ENCODE data around the gene C1D.
A peak's percentile ranks its signal among the peaks of the same experiment; 100 is the strongest.

C1D gene, protein sequence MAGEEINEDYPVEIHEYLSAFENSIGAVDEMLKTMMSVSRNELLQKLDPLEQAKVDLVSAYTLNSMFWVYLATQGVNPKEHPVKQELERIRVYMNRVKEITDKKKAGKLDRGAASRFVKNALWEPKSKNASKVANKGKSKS
- 14.2 to 14.3 reads per million in 2 donors for total RNA-seq

DNA sequence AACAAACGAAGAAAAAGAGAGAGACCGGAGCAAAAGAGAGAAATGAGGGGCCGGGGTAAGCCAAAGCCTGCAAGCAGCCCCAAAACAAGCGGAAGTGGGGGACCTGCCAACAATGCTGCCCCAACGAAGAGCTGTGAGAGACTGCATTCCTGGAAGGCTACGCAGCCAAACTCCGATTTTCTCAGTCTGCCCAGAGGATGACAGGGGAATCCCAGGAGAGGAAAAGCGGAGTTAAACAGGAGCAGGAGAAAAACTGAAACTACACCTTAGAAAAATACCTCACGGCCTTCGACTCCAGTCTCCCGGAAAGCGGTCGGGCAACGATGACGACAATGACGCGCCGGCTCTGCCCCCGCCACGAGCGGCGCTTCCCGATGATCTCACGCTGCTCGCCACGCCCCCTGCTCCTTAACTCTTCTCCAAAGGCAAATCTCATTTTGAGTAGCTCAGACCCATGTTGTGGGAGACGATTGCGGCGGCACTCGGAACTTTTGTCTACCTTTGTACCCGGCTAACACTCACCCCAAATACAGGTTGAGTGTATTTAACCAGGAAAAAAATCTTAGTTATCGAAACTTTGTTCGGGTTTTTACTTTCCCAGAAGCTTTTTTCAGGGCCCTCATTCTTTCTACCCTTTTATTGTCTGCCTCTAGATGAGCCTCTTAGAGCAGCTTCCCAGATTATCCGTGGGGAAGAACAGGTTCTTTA lies at the start of gene C1D:
C1D (minus strand) TSS at position 325 of the 708 bp plus-strand sequence. CDS start 15,694 bp downstream, outside the sequence.
- peak; percentile 95 for DNase-seq

DNA sequence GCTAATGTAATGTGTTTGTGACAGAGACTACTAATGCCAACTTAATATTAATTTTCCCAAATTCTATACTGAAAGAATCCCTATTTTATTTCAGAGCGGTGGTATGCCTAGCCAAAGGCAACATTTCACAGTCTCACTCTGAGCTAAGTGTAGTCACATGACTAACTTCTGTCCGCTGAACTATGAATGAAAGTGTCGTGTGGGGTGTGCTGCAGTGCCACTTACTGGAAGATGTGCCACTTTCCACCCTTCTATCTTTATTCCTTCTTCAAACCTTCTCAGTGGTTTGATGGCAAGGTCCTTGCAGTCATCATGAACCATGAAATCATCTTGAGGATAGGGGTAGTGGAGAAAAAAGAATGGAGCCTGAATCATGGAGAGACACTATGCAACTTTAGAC lies 47.3 kb upstream of the C1D start:
- DNase-seq: no peak

DNA sequence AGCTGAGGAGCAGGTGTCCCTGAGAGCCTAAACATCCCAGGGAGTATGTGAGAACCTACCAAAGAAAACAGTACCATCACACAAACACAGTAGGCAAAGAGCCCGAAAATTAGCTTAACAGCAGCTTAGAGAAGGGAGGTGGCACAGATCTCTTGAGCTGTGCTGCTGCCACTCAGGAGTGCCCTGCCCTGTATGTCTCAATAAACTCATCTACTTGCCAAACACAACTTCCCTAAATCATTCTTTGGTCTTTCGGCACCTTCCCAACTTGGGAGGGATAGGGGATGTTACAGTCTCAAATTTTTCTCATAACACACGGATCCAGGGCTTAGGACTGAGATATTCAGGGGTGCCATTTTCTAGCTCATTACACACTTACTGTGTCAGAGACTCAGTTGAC lies 45.3 kb upstream of the C1D start:
- no peak for DNase-seq

DNA sequence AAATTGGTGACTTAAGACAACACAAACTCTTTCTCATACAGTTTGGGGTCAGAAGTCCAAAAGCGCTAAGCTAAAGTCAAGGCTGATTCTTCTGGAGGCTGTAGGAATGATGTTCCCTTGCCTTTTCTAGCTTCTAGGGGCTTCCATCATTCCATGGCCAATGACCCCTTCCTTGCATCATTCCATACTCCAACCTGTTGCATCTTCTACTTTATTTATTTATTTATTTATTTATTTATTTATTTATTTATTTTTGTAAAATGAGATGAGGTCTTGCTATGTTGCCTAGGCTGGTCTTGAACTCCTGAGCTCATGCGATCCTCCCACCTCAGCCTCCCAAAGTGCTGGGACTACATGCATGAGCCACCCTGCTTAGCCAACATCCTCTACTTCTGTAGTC lies 44.7 kb upstream of the C1D start:
- no peak for DNase-seq

DNA sequence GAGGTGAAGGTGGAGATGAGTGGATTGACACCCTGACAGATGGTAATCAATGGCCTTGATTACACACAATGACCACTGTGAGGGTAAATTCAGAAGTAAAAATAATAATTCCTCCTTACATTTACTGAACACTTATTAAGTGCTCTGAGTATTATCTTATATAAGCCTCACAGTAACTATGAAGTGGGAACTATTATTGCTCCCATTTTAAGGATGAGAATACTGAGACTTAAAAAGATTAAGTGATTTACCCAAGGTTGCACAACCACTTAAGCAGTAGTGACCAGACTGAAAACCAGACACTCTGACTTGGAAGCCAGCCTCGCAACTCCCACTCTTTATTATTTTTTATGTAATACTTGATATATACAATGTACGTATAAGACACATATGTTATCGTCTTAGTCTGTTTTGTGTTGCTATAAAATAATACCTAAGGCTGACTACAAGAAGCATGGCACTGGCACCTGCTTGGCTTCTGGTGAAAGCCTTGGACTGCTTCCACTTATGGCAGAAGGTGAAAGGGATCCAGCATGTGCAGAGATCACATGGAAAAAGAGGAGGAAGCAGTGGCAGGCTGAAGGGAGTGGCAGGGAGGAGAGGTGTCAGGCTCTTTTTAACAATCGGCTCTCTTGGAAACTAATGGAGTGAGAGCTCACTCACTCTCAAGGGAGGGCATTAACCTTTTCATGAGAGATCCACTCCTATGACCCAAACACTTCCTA lies 41.5 kb upstream of the C1D start:
- no peak for DNase-seq

DNA sequence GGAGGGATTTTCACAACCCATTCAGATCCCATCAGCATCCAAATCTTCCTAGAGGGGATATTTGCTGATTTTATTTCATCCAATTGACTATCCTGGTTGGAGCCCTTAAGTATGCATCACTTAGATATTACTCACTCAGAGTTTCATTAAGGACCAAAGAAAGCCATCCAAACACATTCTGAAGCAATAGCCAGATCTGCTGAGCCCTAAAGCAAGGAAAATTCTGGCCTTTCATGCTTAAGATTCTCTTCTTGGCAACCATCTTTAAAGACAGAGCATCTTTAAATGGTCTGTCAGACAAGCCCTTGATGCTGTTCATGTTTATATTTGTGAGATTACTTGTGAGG lies 40.9 kb upstream of the C1D start:
- DNase-seq: no peak

DNA sequence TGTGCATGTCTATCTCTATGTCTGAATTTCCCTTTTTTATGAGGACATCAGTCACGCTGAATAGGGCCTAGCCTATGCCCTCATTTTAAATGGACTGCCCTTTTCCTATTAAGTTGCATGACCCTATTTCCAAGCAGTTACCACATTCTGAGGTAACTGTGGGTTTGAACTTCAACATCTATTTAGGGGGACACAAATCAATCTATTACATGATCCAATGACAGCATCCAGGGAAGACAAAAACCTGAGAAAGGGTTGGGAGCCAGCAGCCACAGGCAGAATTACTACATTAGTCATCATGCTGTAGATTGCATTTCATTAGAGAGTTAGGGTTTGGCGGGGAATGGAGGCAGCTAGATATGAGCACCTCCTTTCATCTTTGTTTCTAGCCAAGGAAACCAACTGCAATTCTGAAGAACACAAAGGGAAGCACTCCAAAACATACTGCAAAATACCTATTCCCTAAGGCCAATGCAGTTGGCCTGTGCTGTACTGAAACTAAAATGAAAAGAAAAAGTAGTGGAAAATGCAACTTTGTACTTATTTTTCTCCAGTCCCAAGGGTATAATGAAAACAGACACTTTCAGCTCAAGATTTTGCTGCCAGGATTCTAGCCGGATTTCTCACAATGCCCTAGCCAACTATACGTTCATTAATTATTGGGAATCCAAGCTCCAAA lies 40.4 kb upstream of the C1D start:
- DNase-seq: no peak

DNA sequence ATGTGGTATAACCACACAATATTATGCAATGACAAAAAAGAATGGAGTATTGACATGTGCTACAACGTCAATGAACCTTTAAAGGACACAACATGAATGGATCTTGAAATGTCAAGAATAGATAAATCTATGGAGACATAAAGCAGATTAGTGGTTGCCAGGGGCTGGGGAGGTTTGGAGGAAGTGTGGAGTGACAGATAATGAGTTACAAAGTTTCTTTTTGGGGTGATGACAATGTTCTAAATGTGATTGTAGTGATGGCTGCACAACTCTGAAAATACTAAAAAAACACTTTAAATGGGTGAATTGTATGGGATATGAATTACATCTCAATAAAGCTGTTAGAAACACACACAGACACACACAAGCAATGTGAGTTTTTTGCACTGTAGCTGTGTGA lies 37.4 kb upstream of the C1D start:
- DNase-seq: no peak

DNA sequence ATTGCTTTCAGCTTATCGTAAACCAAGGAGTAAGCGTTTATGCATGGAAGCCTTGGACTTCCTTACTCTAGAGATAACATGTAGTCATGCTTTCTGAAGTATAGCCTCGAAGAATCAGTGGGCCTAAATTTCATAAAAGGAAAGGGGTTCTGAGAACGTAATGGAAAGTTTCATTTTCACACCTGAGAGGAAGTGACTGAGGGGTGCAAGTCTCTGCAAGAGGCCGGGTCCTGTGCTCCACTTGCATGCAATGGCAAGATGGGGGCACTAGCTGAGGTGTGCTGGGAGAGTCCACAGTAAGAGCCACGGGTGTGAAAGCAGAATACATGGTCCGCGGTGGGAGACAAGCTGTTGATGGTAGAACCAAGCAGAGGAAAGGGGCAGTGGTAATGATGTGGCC lies 36.5 kb upstream of the C1D start:
- DNase-seq: no peak

DNA sequence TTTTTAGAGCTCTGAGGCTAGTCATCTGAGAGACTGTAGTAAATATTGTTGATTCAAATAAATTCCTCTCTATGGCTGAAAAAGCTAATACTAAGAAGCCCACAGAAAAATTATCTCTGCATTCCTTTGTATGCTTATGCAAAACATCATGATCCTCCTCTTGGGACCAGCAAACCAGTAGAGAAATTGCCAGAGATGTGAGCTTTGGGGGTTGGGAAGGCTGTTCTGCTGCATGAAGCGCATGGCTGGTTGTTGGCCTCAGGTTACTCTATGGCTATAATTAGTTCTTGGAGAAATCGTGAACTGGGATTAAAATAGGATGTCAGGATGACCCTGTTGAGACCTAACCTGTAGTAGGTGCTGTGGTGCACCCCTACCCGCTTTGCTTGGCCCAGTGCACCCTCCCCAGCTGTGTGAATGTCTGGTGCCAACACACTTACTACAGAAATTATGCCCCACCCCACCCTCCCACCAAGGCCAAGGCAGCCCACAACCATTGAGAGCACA lies 35.5 kb upstream of the C1D start:
- DNase-seq: no peak

DNA sequence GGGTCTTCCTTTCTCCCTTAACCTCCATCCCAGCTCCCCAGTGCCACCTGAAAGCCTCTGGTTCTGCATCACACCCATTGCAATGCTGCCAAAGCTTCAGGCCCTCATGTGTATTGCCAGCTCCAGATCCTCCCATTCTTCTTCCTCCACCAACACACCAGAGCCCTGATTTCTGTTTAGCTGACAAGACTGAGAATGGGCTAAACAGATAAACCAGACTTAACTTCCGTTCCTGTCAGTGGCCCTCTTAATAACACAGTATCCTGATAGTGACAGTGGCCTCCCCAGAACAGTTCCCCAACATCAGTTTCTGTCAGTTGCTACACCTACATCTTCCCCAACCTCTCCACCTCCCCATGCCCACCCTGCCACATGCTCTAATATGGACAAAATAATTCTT lies 31.3 kb upstream of the C1D start:
- DNase-seq: no peak

DNA sequence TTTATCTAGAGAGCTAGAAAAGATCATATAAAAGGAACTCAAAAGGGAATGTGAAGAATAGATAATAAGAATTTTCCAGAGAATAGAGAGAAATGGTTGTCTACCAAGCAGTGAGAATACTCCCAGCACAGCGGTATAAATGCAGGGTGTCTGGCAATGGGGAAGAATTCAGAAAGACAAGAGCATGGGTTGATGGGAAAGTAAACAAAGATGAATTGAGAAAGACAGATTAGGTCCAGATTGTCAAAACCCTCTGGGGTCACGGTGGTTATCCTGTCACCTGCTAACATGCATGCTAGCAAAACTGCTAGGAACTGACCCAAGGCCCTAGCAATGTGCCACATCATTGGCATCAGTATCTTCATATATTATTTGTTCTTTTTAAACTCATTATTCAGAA lies 30.8 kb upstream of the C1D start:
- no peak for DNase-seq

DNA sequence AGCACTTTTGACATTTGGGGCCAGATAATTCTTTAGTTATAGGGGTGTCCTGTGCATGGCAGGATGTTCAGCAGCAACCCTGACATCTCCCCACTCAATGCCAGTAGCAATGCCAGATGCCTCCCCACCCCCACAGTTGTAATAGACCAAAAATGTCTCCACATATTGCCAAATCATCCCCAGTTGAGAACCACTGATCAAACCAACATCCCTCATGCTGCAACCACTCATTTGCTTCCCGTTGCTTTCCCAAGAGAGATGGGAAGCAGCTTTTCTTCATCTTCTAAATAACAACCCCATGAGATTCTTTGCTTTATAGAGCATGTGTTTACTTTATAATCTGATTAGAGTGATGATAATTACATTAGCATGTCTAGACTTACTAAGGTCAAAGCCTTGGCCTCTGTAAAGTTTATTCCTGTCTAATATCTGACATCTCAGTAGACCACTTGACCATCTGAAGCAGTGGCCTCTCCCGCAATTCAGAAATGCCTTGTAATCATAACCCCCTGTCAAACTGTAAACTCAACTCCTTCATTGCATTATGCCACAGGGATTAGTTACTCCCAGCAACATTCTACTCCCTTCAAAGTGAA lies 28.7 kb upstream of the C1D start:
- DNase-seq: no peak

DNA sequence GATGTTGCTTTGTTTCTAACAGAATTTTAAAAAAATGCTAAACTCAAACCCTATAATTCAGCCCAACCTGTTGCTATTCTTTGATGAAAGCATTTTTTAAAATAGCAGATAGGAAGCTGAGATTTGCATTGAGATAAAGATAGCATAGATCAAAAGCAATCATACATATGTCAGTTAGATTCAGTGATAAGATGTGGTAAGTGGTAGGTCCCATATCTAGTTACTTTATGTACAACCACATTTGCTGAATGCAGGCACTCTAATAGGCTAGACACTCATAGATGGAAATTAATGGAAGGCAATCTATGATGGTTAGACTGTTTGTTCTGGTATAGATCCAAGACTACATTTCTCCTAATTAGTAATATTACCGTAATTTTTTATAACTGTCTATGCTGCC lies 27.2 kb upstream of the C1D start:
- no peak for DNase-seq

DNA sequence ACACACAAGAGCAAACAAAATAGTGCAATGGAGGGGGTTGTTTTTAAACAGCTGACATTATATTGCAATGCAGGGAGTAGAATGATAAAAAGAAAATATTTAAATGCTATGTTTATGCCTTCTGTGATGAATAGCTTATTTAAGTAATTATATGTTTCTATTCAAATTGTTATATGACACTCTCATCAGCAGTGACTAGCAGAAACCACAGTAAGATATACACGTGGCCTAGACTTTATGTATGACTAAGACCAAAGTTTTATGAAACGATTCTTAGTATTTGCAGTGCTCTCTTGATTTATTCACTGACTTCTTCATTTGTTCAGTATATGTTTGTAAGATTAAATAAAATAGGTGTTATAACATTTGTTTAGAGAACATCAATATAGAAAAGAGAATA lies 26.1 kb upstream of the C1D start:
- no peak for DNase-seq

DNA sequence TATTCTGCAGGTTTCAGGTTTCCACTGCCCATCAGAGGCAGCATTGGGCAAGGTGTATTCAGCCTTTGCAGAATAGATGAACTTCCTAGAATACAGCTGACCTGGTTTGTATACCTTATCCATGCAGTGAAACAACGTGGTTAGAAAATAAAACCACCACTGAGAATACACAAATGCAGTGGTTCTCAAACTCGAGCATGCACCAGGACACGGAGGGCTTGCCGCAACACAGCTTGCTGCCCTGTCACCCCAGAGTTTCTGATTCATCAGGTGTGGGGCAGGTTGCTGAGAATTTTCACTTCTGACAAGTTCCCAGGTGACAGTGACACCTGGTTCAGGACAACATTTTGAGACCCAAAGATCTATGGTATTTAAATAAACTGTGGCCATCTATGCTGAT lies 23.4 kb upstream of the C1D start:
- no peak for DNase-seq

DNA sequence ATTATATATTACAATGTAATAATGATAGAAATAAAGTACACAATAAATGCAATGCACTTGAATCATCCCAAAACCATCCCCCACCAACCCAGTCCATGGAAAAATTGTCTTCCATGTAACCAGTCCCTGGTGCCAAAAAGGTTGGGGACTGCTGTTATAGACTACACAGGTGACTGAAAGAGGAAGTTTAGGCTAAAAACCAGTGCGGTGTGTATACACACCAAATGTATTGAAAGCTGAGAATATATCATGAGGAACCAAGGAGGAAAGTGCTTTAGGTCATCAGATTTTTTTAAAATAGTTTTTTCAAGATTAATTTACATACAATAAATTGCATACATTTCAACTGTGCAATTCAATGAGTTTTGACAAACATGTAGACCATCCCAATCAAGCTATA lies 20.5 kb upstream of the C1D start:
- DNase-seq: no peak

DNA sequence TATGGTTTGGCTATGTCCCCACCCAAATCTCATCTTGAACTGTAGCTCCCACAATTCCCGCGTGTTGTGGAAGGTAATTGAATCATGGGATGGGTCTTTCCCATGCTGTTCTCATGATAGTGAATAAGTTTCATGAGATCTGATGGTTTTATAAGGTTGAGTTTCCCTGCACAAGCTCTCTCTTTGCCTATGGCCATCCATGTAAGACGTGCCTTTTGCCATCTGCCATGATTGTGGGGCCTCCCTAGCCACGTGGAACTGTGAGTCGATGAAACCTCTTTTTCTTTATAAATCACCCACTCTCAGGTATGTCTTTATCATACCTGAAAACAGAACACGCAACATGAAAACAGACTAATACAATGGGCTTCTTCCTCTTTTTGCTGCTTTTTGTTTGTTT lies 11.2 kb upstream of the C1D start:
- DNase-seq: no peak

DNA sequence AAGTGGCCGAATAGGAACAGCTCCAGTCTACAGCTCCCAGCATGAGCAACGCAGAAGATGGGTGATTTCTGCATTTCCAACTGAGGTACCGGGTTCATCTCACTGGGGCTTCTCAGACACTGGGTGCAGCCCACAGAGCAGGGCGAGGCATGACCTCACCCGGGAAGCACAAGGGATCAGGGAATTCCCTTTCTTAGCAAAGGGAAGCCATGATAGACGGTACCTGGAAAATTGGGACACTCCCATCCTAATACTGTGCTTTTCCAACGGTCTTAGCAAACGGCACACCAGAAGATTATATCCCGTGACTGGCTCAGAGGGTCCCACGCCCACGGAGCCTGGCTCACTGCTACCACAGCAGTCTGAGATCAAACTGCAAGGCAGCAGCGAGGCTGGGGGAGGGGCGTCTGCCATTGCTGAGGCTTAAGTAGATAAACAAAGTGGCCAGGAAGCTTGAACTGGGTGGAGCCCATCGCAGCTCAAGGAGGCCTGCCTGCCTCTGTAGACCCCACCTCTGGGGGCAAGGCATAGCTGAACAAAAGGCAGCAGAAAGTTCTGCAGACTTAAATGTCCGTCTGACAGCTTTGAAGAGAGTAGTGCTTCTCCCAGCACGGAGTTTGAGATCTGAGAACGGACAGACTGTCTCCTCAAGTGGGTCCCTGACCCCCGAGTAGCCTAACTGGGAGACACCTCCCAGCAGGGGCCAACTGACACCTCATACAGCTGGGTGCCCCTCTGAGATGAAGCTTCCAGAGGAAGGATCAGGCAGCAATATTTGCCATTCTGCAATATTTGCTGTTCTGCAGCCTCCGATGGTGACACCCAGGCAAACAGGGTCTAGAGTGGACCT lies 1.2 kb upstream of the C1D start:
- peak; percentile 2 for DNase-seq

DNA sequence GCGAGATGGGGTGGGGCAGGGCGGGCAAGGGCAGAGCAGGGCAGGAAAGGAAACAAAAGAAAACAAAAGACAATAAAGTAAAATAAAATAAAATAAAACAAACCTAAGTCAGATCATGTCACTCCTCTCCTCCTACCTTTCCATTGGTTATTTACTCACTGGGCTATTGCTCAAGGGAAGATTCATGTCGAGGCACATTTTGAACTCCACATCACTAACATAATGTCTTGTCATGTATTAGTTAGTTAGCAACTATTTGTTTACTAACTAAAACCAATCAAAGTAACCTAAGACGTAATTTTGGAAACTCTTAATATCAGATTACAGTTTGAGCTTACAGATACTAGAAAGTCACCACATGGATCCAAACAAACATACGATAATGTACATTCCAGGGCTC lies 2.2 kb downstream of the C1D start:
- no peak for DNase-seq

DNA sequence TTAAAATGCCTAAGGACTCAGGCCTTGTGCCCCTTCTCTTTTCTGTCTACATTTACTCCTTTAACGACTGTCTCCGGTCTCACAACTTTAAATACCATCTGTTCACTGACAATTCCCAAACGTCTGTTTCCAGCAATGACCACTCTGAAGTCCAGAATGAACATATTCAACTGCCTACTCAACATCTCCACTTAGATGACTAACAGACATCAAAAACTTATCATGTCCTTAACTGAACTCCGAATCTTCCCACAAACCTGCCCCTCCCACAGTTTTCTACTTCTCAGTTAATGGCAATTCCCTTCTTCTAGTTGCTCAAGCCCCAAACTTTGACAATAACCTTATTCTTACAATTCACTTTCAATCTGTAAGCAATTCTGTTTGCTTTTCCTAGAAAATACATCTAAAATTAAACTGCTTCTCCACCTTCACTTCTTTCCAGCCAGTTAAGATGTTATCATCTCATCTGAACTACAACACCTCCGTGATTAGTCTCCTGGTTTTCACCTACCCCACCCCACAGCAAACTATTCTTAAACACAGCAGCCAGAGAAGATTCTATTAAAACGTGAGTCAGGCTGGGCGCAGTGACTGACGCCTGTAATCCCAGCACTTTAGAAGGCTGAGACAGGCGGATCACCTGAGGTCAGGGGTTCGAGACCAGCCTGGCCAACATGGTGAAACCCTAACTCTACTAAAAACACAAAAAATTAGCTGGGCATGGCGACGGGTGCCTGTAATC lies 2.8 kb downstream of the C1D start:
- no peak for DNase-seq

Data from T-helper 9 cell (primary cell).